GM21367 (cell line): ENCODE results near the gene ADAMTS14.
"Not testable (repeated sequence)": the region's sequence is repeated elsewhere in the genome, so short reads cannot be mapped to it uniquely, and the experiment has no call there.

ENCODE experiments used
- ATAC-seq: cut with Tn5 transposase; IDR thresholded peaks from one replicate; pipeline ENCODE4 v1.9.1; 2021; ENCODE audit not compliant: unreplicated experiment

Gene ADAMTS14

GRCh38 chr10:70769121-70769520 lies 96.8 kb downstream of the ADAMTS14 start:
- ATAC-seq = no peak

GRCh38 chr10:70770001-70770400 lies 97.7 kb downstream of the ADAMTS14 start:
- ATAC-seq = no peak

GRCh38 chr10:70770516-70770915 lies 98.2 kb downstream of the ADAMTS14 start:
- not testable (repeated sequence) for ATAC-seq

GRCh38 chr10:70771311-70772194 lies 99.2 kb downstream of the ADAMTS14 start:
- ATAC-seq = no peak

GRCh38 chr10:70772627-70773026 lies 100.3 kb downstream of the ADAMTS14 start:
- ATAC-seq = no peak

GRCh38 chr10:70773461-70773860 lies 101.2 kb downstream of the ADAMTS14 start:
- no peak for ATAC-seq

GRCh38 chr10:70773965-70774809 lies 101.9 kb downstream of the ADAMTS14 start:
- ATAC-seq = no peak

GRCh38 chr10:70774810-70775678 lies 102.7 kb downstream of the ADAMTS14 start:
- no peak for ATAC-seq

GRCh38 chr10:70775679-70776454 lies 103.6 kb downstream of the ADAMTS14 start:
- no peak for ATAC-seq

- ATAC-seq = no peak
These were observed 104.2 kb downstream of the ADAMTS14 start for GRCh38 chr10:70776455-70777005.

- ATAC-seq = no peak
These were observed 105.0 kb downstream of the ADAMTS14 start for GRCh38 chr10:70777063-70777875.

GRCh38 chr10:70778267-70778924 lies 106.1 kb downstream of the ADAMTS14 start:
- no peak for ATAC-seq

GRCh38 chr10:70779088-70779487 lies 106.8 kb downstream of the ADAMTS14 start:
- ATAC-seq = no peak

- no peak for ATAC-seq
These were observed 107.4 kb downstream of the ADAMTS14 start for GRCh38 chr10:70779511-70780369.

GRCh38 chr10:70780370-70780760 lies 108.1 kb downstream of the ADAMTS14 start:
- ATAC-seq = no peak

GRCh38 chr10:70780772-70781171 lies 108.5 kb downstream of the ADAMTS14 start:
- ATAC-seq = no peak

- no peak for ATAC-seq
These were observed 109.2 kb downstream of the ADAMTS14 start for GRCh38 chr10:70781461-70782051.
